ENCODE data around the gene FANCL. TPM values are rescaled to one million over a fixed set of nuclear protein-coding genes. Genes with fewer than 3 reads are reported as not detected.

Gene FANCL
- total RNA-seq, 6 donors from 2014 or later = 5.7 to 30.4 (median 15.4) TPM

GRCh38 chr2:58110765-58111164 is 130.4 kb downstream of the FANCL start:
- DNase-seq (no peak), ATAC-seq (ENCODE audit: low FRiP score in 2 of 2) (no peak)
- Histone ChIP-seq H3K4me1 (peaks cover 0 to 10% (median 5%) of the 10 kb centered on the region in 4 donors), H3K36me3 (no peaks in the 10 kb centered on the region), H3K27me3 (no peaks in the 10 kb centered on the region), H3K9me3 (no peaks in the 10 kb centered on the region), H3K4me3 (no peak overlapping the region), H3K27ac (no peak overlapping the region)
- 95 to 97% methylated on average over 6 of the region's 6 CpGs for WGBS, 2 donors
- no peak for TF ChIP-seq EP300 (IDR thresholded peaks at IDR 0.05)
- no peak for TF ChIP-seq POLR2A (IDR thresholded peaks at IDR 0.05)
- TF ChIP-seq POLR2AphosphoS5 (IDR thresholded peaks at IDR 0.05) = no peak
- TF ChIP-seq CTCF (IDR thresholded peaks at IDR 0.05) = no peak

- no peak overlapping the region for H3K4me3 ChIP-seq
- DNase-seq (no peak), ATAC-seq (ENCODE audit: low FRiP score in 2 of 2) (no peak)
- WGBS, 2 donors = 85 to 96% methylated on average over 2 of the region's 2 CpGs
- no peaks in the 10 kb centered on the region for H3K27me3 ChIP-seq
- no peaks in the 10 kb centered on the region for H3K36me3 ChIP-seq
- H3K9me3 ChIP-seq = no peaks in the 10 kb centered on the region
- TF ChIP-seq EP300 (IDR thresholded peaks at IDR 0.05) (no peak), POLR2A (IDR thresholded peaks at IDR 0.05) (no peak), POLR2AphosphoS5 (IDR thresholded peaks at IDR 0.05) (no peak), CTCF (IDR thresholded peaks at IDR 0.05) (no peak)
- no peak overlapping the region for H3K27ac ChIP-seq
- peaks cover 0 to 10% (median 5%) of the 10 kb centered on the region in 4 donors for H3K4me1 ChIP-seq
Measured at GRCh38 chr2:58109481-58109880, 131.6 kb downstream of the FANCL start.

Other genes with a start within 250 kb of the FANCL start
- 10 to 100 TPM; 15.6 to 28.1 (median 22.8) TPM for gene VRK2, start 194.5 kb downstream of the FANCL start, total RNA-seq